GM23248 (cell line): Measurements from ENCODE around the gene RBM17.

Experiments used
- EZH2 ChIP-seq: fragments of 200-600 bp; sonication (generic); IDR thresholded peaks from 2 replicates; pipeline ENCODE4 v1.6.1; 2018; ENCODE audit warnings: antibody characterized with exemption, mild to moderate bottlenecking; ENCODE audit not compliant: insufficient read depth, poor library complexity, severe bottlenecking
- EZH2phosphoT487 ChIP-seq: fragments of 200-600 bp; sonication (generic); IDR thresholded peaks from 2 replicates; pipeline ENCODE4 v1.6.1; 2018; ENCODE audit warnings: antibody characterized with exemption, moderate library complexity, mild to moderate bottlenecking, low read depth; ENCODE audit not compliant: insufficient read depth

DNA sequence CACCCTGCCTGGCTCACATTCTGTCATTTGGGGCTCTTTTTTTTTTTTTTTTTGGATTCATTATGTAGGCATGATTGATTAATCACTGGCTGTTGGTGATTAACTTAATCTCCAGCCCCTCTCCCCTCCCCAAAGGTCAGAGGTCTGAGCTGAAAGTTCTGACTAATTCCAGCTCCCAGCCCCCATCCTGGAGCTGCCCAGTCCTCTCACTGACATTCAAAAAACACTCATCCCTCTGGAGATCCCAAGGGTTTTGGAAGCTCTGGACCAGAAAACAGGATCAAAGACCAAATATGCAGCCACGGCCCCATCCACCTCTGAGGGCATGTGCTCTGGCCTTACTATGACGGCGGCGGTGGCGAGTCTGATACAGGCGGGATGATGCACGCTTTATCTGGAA is 53.8 kb downstream of the RBM17 start:
- TF ChIP-seq EZH2phosphoT487 (no peak), EZH2 (no peak)
